Measurements from ENCODE around the gene ATP8A2.
A peak's percentile ranks its signal among the peaks of the same experiment; 100 is the strongest.
"Not testable (repeated sequence)": the region's sequence is repeated elsewhere in the genome, so short reads cannot be mapped to it uniquely, and the experiment has no call there.

The ATP8A2 gene

GRCh38 chr13:26058704-26059103 lies 686.9 kb downstream of the ATP8A2 start:
- no peak for DNase-seq

- DNase-seq: no peak
Observed at GRCh38 chr13:26060357-26060756, 688.6 kb downstream of the ATP8A2 start.

GRCh38 chr13:26061256-26061655 lies 689.5 kb downstream of the ATP8A2 start:
- no peak for DNase-seq

GRCh38 chr13:26061947-26062346 lies 690.2 kb downstream of the ATP8A2 start:
- DNase-seq: no peak

- peak; percentile 29 for DNase-seq
Observed at GRCh38 chr13:26062853-26063444, 691.2 kb downstream of the ATP8A2 start.

- DNase-seq: not testable (repeated sequence)
Observed at GRCh38 chr13:26066492-26066891, 694.7 kb downstream of the ATP8A2 start.

- DNase-seq: no peak
Observed at GRCh38 chr13:26067601-26068000, 695.8 kb downstream of the ATP8A2 start.

GRCh38 chr13:26068372-26068771 lies 696.6 kb downstream of the ATP8A2 start:
- not testable (repeated sequence) for DNase-seq

GRCh38 chr13:26069642-26070041 lies 697.9 kb downstream of the ATP8A2 start:
- not testable (repeated sequence) for DNase-seq

GRCh38 chr13:26071691-26072090 lies 699.9 kb downstream of the ATP8A2 start:
- DNase-seq: no peak

GRCh38 chr13:26072335-26072734 lies 700.6 kb downstream of the ATP8A2 start:
- not testable (repeated sequence) for DNase-seq

GRCh38 chr13:26074706-26075105 lies 702.9 kb downstream of the ATP8A2 start:
- DNase-seq: no peak

Measured in stimulated activated CD4-positive, alpha-beta T cell treated with anti-CD3 and anti-CD28 coated beads, Interleukin-15, amount 100 ng/mL, for 24 hours (primary cell).